Adrenal gland (tissue), 12 donors: ENCODE measurements around the gene CRY1. TPM values are rescaled to one million over a fixed set of nuclear protein-coding genes. Genes with fewer than 3 reads are reported as not detected.

Experiments
- DNase-seq, 7 donors: peaks; one replicate each; pipeline ENCODE4 v3.0.0-alpha.2; 2019 to 2020
- H3K27ac ChIP-seq, 5 donors: fragments of 200-600 bp; sonication (generic) in 4 of 5; 1 replicate in 3 of 5; 2 replicates in 2 of 5; pipeline versions ENCODE4 v1.5.1 to v1.8.0; 2016 to 2020; ENCODE audit warnings: mild to moderate bottlenecking in 1 of 5
- H3K27me3 ChIP-seq: fragments of 200-600 bp; 2 replicates; pipeline ENCODE4 v1.8.0; 2021
- H3K36me3 ChIP-seq, 2 donors: fragments of 200-600 bp; replicated peaks in 1 of 2; 1 replicate in 1 of 2; 2 replicates in 1 of 2; pipeline versions ENCODE4 v1.5.1 to v1.8.0; 2018 to 2022
- H3K4me1 ChIP-seq, 2 donors: fragments of 200-600 bp; replicated peaks in 1 of 2; 1 replicate in 1 of 2; 2 replicates in 1 of 2; pipeline versions ENCODE4 v1.5.1 to v1.8.0; 2018 to 2021
- H3K4me3 ChIP-seq, 4 donors: fragments of 200-600 bp; sonication (generic) in 3 of 4; one replicate each; pipeline ENCODE4 v1.5.1; 2016 to 2018
- H3K9me3 ChIP-seq, 3 donors: fragments of 200-600 bp; sonication (generic) in 1 of 3; replicated peaks in 1 of 3; 1 replicate in 2 of 3; 2 replicates in 1 of 3; pipeline versions ENCODE4 v1.5.1 to v1.8.0; 2016 to 2021
- POLR2A ChIP-seq, 2 donors: fragments of 450-650 bp; IDR thresholded peaks; one replicate each; pipeline ENCODE4 v1.6.1; 2017; ENCODE audit warnings: antibody characterized with exemption in 2 of 2, mild to moderate bottlenecking in 2 of 2, moderate library complexity in 1 of 2
- WGBS, 4 donors: extraction: QIAGEN DNeasy Blood & Tissue Kit in 2 of 4; methylation state at CpG; one replicate each; pipeline versions ENCODE4 v1.1.5 to v1.1.7; 2013 to 2017; 5-methylcytosine and 5-hydroxymethylcytosine counted together
- intact Hi-C, 2 donors: fragments of 100-400 bp; cut with DNase I; formaldehyde crosslinking; loops; one replicate each; pipeline versions ENCODE4 v1.14.1 to v1.15.0; 2022 to 2023
- polyA plus RNA-seq, 3 donors: library from polyadenylated mRNA; stranded (reverse); fragments of 200-250 nt in 2 of 3; fragments of 350-450 nt in 1 of 3; fragmentation: Illumina TruSeq in 1 of 3; extraction: RNeasy Lipid Tissue Mini Kit (QIAGEN cat#74804) in 1 of 3; gene quantifications; one replicate each; pipeline ENCODE4 v1.2.3, GENCODE V29; 2013 to 2014
- total RNA-seq, 9 donors: library from RNA; depleted of rRNA in 4 of 9; stranded (reverse); fragments of >200 nt in 4 of 9; fragments of 120-200 nt in 1 of 9; fragmentation: NEBNext Ultra II Directional in 1 of 9; extraction: Animal tissue kit (Norgen Biotek cat#: 25700) in 1 of 9; gene quantifications; one replicate each; pipeline versions ENCODE4 v1.1.0 to v1.2.4, GENCODE V29; 2013 to 2023
- TF ChIP-seq, protein P1 (sequence below), 6 experiments: fragments of 450-650 bp in 4 of 6; fragments of 200-600 bp in 2 of 6; sonication (generic) in 1 of 6; IDR thresholded peaks; 1 replicate in 5 of 6; 2 replicates in 1 of 6; pipeline versions ENCODE4 v1.5.1 to v1.8.0; 2016 to 2021; ENCODE audit warnings: antibody characterized with exemption in 6 of 6, mild to moderate bottlenecking in 2 of 6, moderate library complexity in 1 of 6
- donor health status: healthy with polysubstance abuse.
- donor health status: Bipolar disorder and iron deficiency.
- donor health status: DM: yes; HTN: yes; CAD: no.
- donor health status: DM: no; HTN: no; CAD: no.
- donor health status: DM: no; HTN: no; CAD: no.
- donor health status: DM: yes; HTN: yes; CAD: no.

Gene CRY1
- total and polyA plus RNA-seq, 12 donors: 4.7 to 51.5 (median 11.6) TPM

DNA sequence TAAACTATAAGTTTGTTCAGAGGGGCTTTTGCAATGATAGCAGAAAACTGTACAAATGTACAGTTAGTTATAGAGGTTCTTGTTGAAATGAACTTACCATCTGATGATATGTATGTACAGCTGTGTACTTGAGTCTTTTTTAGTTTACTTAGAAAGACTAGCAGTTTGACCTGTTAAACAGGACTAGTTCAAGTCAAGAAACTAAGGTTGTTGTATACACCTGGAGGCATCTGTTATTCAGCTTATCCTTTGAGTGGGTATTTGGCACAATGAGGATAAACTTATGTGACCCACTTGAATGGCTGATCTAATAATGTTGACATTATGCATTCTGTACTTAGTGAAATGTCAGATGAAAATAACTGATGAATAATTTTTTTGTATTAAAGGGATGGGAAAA is 119.8 kb downstream of the CRY1 start:
- intact Hi-C loops: no loop called here
- DNase-seq: no peak
- Histone ChIP-seq H3K4me3 (no peak overlapping the region), H3K27ac (no peak overlapping the region), H3K4me1 (peaks cover 6 to 30% of the 10 kb centered on the region in 2 donors), H3K9me3 (no peaks in the 10 kb centered on the region), H3K36me3 (peaks cover 0 to 18% of the 10 kb centered on the region in 2 donors), H3K27me3 (no peaks in the 10 kb centered on the region)
- TF ChIP-seq, protein P1, sequence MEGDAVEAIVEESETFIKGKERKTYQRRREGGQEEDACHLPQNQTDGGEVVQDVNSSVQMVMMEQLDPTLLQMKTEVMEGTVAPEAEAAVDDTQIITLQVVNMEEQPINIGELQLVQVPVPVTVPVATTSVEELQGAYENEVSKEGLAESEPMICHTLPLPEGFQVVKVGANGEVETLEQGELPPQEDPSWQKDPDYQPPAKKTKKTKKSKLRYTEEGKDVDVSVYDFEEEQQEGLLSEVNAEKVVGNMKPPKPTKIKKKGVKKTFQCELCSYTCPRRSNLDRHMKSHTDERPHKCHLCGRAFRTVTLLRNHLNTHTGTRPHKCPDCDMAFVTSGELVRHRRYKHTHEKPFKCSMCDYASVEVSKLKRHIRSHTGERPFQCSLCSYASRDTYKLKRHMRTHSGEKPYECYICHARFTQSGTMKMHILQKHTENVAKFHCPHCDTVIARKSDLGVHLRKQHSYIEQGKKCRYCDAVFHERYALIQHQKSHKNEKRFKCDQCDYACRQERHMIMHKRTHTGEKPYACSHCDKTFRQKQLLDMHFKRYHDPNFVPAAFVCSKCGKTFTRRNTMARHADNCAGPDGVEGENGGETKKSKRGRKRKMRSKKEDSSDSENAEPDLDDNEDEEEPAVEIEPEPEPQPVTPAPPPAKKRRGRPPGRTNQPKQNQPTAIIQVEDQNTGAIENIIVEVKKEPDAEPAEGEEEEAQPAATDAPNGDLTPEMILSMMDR (IDR thresholded peaks at IDR 0.05): no peak
- no peak for TF ChIP-seq POLR2A (IDR thresholded peaks at IDR 0.05)

DNA sequence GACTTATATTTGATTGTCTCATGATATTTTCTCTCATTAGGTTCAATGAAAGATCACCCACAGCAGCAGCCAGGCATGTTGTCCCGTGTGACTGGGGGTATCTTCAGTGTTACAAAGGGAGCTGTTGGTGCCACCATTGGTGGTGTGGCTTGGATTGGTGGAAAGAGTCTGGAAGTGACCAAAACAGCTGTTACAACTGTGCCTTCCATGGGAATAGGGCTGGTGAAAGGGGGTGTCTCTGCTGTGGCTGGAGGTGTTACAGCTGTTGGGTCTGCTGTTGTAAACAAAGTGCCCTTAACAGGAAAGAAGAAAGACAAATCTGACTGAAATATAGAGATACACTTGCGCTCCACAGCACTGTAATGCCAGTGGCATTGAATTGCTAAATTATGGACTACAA is 122.3 kb downstream of the CRY1 start:
- Histone ChIP-seq H3K4me1 (peaks cover 4 to 5% of the 10 kb centered on the region in 2 donors), H3K27me3 (no peaks in the 10 kb centered on the region), H3K4me3 (no peak overlapping the region), H3K36me3 (peaks cover 0 to 33% of the 10 kb centered on the region in 2 donors), H3K27ac (no peak overlapping the region), H3K9me3 (no peaks in the 10 kb centered on the region)
- 92 to 98% (median 96%) methylated on average over 2 of the region's 2 CpGs for WGBS, 4 donors
- intact Hi-C loops: no loop called here
- TF ChIP-seq POLR2A (IDR thresholded peaks at IDR 0.05): no peak
- TF ChIP-seq, protein P1 (IDR thresholded peaks at IDR 0.05): no peak
- no peak for DNase-seq

DNA sequence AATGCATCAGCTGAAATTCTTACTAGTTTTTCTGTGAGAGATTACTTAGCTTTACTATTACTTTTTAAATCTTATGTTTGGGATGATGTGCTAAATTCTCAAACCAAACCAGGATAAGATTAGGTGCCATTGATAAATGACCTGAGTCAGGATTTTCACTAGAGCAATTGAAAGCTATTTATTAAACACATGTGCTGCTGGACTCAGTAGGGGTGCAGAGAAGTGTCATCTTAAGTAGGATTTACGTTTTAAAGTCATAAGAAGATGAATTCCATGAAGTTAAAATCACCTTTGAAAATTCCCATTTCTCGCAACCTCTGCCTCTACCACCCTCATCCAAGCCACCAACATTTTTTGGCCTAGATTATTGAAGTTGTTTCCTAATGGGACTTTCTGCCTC is 128.8 kb downstream of the CRY1 start:
- H3K36me3 ChIP-seq: peaks cover 0 to 15% of the 10 kb centered on the region in 2 donors

DNA sequence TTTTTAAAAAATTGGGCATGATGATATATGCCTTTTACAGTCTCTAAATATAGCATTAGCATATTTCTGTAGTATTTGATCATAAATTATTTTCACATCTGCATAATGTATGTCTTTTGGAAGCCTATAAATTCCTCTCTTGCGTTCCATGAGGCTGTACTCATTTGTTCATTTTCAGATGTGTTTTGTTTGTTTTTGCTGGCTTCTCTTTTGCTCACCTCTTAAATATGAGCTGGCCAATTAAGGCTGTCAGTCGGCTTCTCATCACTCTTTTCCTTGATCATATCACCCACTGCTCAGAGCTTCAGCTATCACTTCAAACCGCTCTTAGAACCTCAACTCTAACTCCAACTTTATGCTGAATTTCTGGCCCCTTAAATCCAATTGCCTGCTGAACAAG is 131.1 kb downstream of the CRY1 start:
- no peaks in the 10 kb centered on the region for H3K9me3 ChIP-seq
- WGBS, 4 donors: 76 to 91% (median 88%) methylated on average over 3 of the region's 3 CpGs
- TF ChIP-seq, protein P1 (IDR thresholded peaks at IDR 0.05): no peak
- no peak for TF ChIP-seq POLR2A (IDR thresholded peaks at IDR 0.05)
- no peak overlapping the region for H3K27ac ChIP-seq
- H3K4me1 ChIP-seq: peaks cover 3 to 30% of the 10 kb centered on the region in 2 donors
- H3K27me3 ChIP-seq: no peaks in the 10 kb centered on the region
- H3K4me3 ChIP-seq: no peak overlapping the region
- DNase-seq: no peak
- intact Hi-C loops: no loop called here
- peaks cover 0 to 5% of the 10 kb centered on the region in 2 donors for H3K36me3 ChIP-seq

More for the DNA sequence above, 128.8 kb downstream of the CRY1 start:
- WGBS, 4 donors: 80 to 92% (median 87%) methylated on average over 2 of the region's 2 CpGs
- no peak overlapping the region for H3K4me3 ChIP-seq
- H3K4me1 ChIP-seq: peaks cover 0 to 8% of the 10 kb centered on the region in 2 donors
- TF ChIP-seq, protein P1 (IDR thresholded peaks at IDR 0.05): no peak
- TF ChIP-seq POLR2A (IDR thresholded peaks at IDR 0.05): no peak
- no peak overlapping the region for H3K27ac ChIP-seq
- intact Hi-C loops: no loop called here
- no peak for DNase-seq
- H3K27me3 ChIP-seq: no peaks in the 10 kb centered on the region
- H3K9me3 ChIP-seq: no peaks in the 10 kb centered on the region
